ENCODE data around the gene HNRNPF.
A peak's percentile ranks its signal among the peaks of the same experiment; 100 is the strongest.
"Not testable (repeated sequence)": the region's sequence is repeated elsewhere in the genome, so short reads cannot be mapped to it uniquely, and the experiment has no call there.

Gene HNRNPF

DNA sequence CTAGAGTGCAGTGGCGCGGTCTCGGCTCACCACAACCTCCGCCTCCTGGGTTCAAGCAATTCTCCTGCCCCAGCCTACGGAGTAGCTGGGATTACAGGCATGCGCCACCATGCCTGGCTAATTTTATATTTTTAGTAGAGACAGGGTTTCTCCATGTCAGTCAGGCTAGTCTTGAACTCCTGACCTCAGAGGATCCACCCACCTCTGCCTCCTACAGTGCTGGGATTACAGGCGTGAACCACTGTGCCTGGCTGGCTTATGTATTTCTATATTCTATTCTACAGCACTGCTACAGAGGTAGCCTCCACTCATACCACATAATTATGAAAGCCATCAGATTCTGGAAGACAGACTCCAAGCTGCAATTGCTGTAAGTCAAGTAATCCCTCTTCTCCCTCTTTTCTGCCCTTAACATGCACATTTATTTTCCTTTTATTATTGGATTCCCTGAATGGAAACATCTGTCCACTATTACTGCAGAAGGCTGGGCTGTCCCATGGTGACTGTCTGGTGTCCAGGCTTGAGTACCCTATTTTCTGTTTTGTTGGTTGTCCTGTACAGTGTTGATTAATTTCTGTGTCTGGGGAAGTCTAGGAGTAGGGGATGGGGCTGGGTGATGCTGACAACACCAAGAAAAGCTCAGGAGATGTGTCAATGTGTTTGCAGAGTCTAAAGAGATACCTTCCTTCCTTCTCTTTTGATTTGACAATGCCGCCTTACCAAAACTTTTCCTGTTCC is 22.1 kb upstream of the HNRNPF start:
- TF ChIP-seq, protein P1, sequence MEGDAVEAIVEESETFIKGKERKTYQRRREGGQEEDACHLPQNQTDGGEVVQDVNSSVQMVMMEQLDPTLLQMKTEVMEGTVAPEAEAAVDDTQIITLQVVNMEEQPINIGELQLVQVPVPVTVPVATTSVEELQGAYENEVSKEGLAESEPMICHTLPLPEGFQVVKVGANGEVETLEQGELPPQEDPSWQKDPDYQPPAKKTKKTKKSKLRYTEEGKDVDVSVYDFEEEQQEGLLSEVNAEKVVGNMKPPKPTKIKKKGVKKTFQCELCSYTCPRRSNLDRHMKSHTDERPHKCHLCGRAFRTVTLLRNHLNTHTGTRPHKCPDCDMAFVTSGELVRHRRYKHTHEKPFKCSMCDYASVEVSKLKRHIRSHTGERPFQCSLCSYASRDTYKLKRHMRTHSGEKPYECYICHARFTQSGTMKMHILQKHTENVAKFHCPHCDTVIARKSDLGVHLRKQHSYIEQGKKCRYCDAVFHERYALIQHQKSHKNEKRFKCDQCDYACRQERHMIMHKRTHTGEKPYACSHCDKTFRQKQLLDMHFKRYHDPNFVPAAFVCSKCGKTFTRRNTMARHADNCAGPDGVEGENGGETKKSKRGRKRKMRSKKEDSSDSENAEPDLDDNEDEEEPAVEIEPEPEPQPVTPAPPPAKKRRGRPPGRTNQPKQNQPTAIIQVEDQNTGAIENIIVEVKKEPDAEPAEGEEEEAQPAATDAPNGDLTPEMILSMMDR (IDR thresholded peaks at IDR 0.05; ENCODE audit: low read depth, low read length) = no peak
- no peaks in the 10 kb centered on the region for H3K9me3 ChIP-seq
- DNase-seq = no peak
- no peaks in the 10 kb centered on the region for H3K36me3 ChIP-seq
- no peaks in the 10 kb centered on the region for H3K27me3 ChIP-seq
- no peak overlapping the region for H3K4me3 ChIP-seq (ENCODE audit: low read depth, low read length)
- no peaks in the 10 kb centered on the region for H3K4me1 ChIP-seq

DNA sequence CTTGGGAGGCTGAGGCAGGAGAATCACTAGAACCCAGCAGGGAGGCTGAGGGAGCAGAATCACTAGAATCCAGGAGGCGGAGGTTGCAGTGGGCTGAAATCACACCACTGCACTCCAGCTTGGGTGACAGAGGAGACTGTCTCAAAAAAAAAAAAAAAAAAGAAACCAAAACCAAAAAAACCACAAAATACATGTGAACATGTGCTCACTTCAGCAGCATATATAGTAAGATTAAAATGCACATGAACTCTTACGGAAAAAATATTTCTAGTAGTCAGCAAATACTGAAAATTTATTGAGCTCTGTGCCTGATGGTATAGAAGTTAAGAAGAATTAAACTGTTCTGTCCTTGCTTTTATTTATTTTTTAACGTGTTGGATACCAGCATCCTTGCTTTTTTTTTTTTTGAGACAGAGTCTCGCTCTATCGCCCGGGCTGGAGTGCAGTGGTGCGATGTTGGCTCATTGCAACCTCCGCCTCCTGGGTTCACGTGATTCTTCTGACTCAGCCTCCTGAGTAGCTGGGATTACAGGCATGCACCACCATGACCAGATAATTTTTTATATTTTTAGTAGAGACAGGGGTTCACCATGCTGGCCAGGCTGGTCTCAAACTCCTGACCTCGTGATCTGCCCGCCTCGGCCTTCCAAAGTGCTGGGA is 18.3 kb upstream of the HNRNPF start:
- no peaks in the 10 kb centered on the region for H3K9me3 ChIP-seq
- no peak overlapping the region for H3K4me3 ChIP-seq (ENCODE audit: low read depth, low read length)
- no peaks in the 10 kb centered on the region for H3K4me1 ChIP-seq
- DNase-seq = no peak
- no peaks in the 10 kb centered on the region for H3K27me3 ChIP-seq
- no peaks in the 10 kb centered on the region for H3K36me3 ChIP-seq
- TF ChIP-seq, protein P1 (IDR thresholded peaks at IDR 0.05; ENCODE audit: low read depth, low read length) = no peak

DNA sequence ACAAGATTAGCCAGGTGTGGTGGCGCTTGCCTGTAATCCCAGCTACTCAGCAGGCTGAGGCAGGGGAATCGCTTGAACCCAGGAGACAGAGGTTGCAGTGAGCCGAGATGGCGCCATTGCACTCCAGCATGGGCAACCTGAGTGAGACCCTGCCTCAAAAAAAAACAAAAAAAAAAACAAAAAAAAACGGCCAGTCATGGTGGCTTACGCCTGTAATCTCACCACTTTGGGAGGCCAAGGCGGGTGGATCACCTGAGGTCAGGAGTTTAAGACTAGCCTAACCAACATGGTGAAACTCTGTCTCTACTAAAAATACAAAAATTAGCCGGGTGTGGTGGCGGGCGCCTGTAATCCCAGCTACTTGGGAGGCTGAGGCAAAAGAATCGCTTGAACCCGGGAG is 17.5 kb upstream of the HNRNPF start:
- not testable (repeated sequence) for H3K36me3 ChIP-seq; DNase-seq; H3K4me3 ChIP-seq (ENCODE audit: low read depth, low read length); H3K4me1 ChIP-seq; H3K27me3 ChIP-seq; H3K9me3 ChIP-seq

DNA sequence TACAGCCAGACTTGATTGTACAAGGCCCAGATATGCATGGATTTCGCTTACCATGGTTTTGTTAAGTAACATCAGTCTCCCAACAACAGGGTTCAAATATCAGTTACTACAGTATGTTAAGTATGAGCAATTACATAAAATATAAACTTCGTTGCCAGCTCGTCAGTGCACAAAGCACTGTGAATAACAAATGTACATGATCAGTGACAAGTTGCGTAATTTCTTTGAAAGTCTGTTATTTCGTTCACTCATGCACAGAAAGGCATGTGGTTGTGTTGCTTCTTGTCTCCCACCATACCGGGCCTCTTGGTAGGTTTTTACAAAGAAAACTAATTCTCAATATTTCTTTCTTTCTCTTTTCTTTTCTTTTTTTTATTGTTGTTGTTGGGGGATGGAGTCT is 15.4 kb upstream of the HNRNPF start:
- Histone ChIP-seq H3K27me3 (no peaks in the 10 kb centered on the region), H3K36me3 (no peaks in the 10 kb centered on the region), H3K9me3 (no peaks in the 10 kb centered on the region), H3K4me3 (ENCODE audit: low read depth, low read length) (no peak overlapping the region), H3K4me1 (no peaks in the 10 kb centered on the region)
- no peak for DNase-seq
- TF ChIP-seq, protein P1 (IDR thresholded peaks at IDR 0.05; ENCODE audit: low read depth, low read length) = no peak

DNA sequence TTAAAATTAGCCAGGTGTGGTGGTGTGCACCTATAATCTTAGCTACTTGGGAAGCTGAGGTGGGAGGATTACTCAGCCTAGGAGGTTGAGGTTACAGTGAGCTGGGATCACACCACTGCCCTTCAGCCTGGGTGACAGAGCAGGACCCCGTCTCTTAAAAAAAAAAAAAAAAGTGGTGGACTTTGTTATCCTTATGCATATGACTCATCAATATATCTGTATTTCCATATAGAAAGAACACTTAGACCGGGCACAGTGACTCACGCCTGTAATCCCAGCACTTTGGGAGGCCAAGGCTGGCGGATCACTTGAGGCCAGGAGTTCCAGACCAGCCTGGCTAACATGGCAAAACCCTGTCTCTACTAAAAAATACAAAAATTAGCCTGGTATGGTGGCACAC is 13.0 kb upstream of the HNRNPF start:
- not testable (repeated sequence) for H3K4me1 ChIP-seq; DNase-seq; H3K4me3 ChIP-seq (ENCODE audit: low read depth, low read length); H3K9me3 ChIP-seq; H3K36me3 ChIP-seq; H3K27me3 ChIP-seq

DNA sequence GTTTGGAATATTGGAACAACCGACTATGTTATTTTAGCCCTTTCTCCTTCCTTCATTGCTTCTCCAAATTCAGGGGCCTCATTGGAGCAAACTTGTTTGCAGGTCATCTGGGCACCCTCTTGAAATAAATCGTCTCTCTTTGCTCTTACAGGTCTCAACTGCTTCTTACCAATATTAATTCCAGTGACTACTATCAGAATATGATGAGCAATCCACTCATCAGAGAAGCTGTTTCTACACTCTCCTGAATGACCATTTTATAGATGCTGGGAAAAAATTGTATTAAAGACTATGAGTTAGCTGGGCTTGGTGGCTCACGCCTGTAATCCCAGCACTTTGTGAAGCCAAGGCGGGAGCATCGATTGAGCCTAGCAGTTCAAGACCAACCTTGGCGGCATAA is 12.5 kb upstream of the HNRNPF start:
- no peak for DNase-seq
- peak overlapping the region; percentile 57 for H3K4me3 ChIP-seq (ENCODE audit: low read depth, low read length)
- no peaks in the 10 kb centered on the region for H3K27me3 ChIP-seq
- TF ChIP-seq, protein P1 (IDR thresholded peaks at IDR 0.05; ENCODE audit: low read depth, low read length) = no peak
- H3K9me3 ChIP-seq = no peaks in the 10 kb centered on the region
- no peaks in the 10 kb centered on the region for H3K36me3 ChIP-seq
- no peaks in the 10 kb centered on the region for H3K4me1 ChIP-seq

DNA sequence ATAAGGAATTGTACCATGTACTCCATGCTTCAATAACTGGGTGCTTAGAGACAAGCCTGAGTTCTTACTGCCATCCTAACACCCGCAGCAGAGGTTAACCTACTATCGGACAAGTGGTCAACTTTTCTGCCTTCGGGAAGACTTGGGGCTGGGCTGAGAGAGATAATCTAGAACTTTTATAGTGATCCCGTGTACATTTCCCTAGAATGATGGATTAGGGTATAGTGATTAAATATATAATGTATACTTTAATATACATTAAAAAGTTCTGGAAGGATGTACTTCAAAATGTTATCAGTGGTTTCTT is 12.2 kb upstream of the HNRNPF start:
- Histone ChIP-seq H3K9me3 (no peaks in the 10 kb centered on the region), H3K36me3 (no peaks in the 10 kb centered on the region), H3K27me3 (no peaks in the 10 kb centered on the region), H3K4me3 (ENCODE audit: low read depth, low read length) (peak overlapping the region; percentile 57), H3K4me1 (no peaks in the 10 kb centered on the region)
- TF ChIP-seq, protein P1 (IDR thresholded peaks at IDR 0.05; ENCODE audit: low read depth, low read length) = no peak
- no peak for DNase-seq
